Heart right ventricle (tissue), 16 donors: ENCODE measurements around the gene PPM1B. TPM values are rescaled to one million over a fixed set of nuclear protein-coding genes. Genes with fewer than 3 reads are reported as not detected.

Source experiments
- ATAC-seq, 8 donors: fragments of 200-7000 bp; cut with Tn5 transposase; one replicate each; pipeline ENCODE4 v1.9.1; 2020; ENCODE audit warnings: mild to moderate bottlenecking in 8 of 8, moderate library complexity in 8 of 8, moderate number of reproducible peaks in 1 of 8
- DNase-seq, 2 donors: peaks; one replicate each; pipeline ENCODE4 v3.0.0-alpha.2; 2020
- H3K27ac ChIP-seq, 10 donors: fragments of 200-600 bp; sonication (generic) in 2 of 10; one replicate each; pipeline versions ENCODE4 v1.5.0 to v1.8.0; 2020 to 2022; ENCODE audit warnings: mild to moderate bottlenecking in 3 of 10
- H3K27me3 ChIP-seq, 7 donors: fragments of 200-600 bp; one replicate each; pipeline ENCODE4 v1.8.0; 2021 to 2022; ENCODE audit warnings: mild to moderate bottlenecking in 2 of 7
- H3K36me3 ChIP-seq, 9 donors: fragments of 200-600 bp; sonication (generic) in 1 of 9; one replicate each; pipeline versions ENCODE4 v1.5.0 to v1.8.0; 2020 to 2022; ENCODE audit warnings: mild to moderate bottlenecking in 2 of 9
- H3K4me1 ChIP-seq, 9 donors: fragments of 200-600 bp; sonication (generic) in 1 of 9; one replicate each; pipeline versions ENCODE4 v1.5.0 to v1.8.0; 2020 to 2022; ENCODE audit warnings: mild to moderate bottlenecking in 4 of 9
- H3K4me3 ChIP-seq, 10 donors: fragments of 200-600 bp; sonication (generic) in 2 of 10; one replicate each; pipeline versions ENCODE4 v1.5.0 to v1.8.0; 2020 to 2022; ENCODE audit warnings: mild to moderate bottlenecking in 7 of 10, moderate library complexity in 2 of 10
- H3K9me3 ChIP-seq, 11 donors: fragments of 200-600 bp in 10 of 11; sonication (generic) in 2 of 11; one replicate each; pipeline versions ENCODE4 v1.5.0 to v1.8.0; 2013 to 2022; ENCODE audit warnings: mild to moderate bottlenecking in 2 of 11, control low read depth in 1 of 11, moderate library complexity in 1 of 11
- WGBS, 2 donors: extraction: QIAGEN DNeasy Blood & Tissue Kit; methylation state at CpG; one replicate each; pipeline ENCODE4 v1.1.7; 2013; ENCODE audit warnings: inconsistent platforms in 1 of 2; 5-methylcytosine and 5-hydroxymethylcytosine counted together
- intact Hi-C, 10 donors: fragments of 100-400 bp; cut with DNase I; formaldehyde crosslinking; loops; one replicate each; pipeline versions ENCODE4 v1.11.1 to v1.14.2; 2022
- polyA plus RNA-seq, 2 donors: library from polyadenylated mRNA; stranded (reverse); fragments of 200-250 nt; gene quantifications; one replicate each; pipeline ENCODE4 v1.2.3, GENCODE V29; 2013
- total RNA-seq, 10 donors: library from RNA; stranded (reverse); fragmentation: NEBNext Ultra II Directional in 3 of 10; extraction: Animal tissue kit (Norgen Biotek cat#: 25700) in 3 of 10; gene quantifications; one replicate each; pipeline versions ENCODE4 v1.2.1 to v1.2.4, GENCODE V29; 2021 to 2023
- TF ChIP-seq, protein P1 (sequence below), 9 donors: fragments of 200-600 bp; sonication (generic) in 2 of 9; IDR thresholded peaks; one replicate each; pipeline versions ENCODE4 v1.5.0 to v1.8.0; 2021 to 2022; ENCODE audit warnings: antibody characterized with exemption in 9 of 9, mild to moderate bottlenecking in 5 of 9, moderate library complexity in 1 of 9
- donor health status: Arrhythmogenic right ventricular cardiomyopathy.
- donor health status: ischemic (EF 13 %, LVEDD 7.1; RV severe dilation, severe dysfunction).
- donor health status: healthy with polysubstance abuse.
- donor health status: DM: no; HTN: yes; CAD: no.
- donor health status: DM: no; HTN: no; CAD: no.
- donor health status: ischemic (EF 25% LVEDD 6.9; RV normal size, moderate dysfunction).
- donor health status: ischemic (EF 25% LVEDD 5.7; RV mildly dilated, moderate dysfunction).
- donor health status: healthy.
- donor health status: DM: yes; HTN: yes; CAD: no.
- donor health status: Ischemic cardiomyopathy.
- donor health status: ischemic (EF 35%, LVEDD 5.7; RV mildly dilated, moderate dysfunction).
- donor health status: nonischemic (EF 11% LVEDD 7.7; RV severe dilation, severe dysfunction).
- donor health status: DM: yes; HTN: yes; CAD: no.
- donor health status: PGD.
- donor health status: ischemic (EF 29% LVEDD 5.4; RV normal size, mild dysfunction).
- donor health status: nonischemic (EF 23%, LVEDD 6.1; RV moderate dilation, normal function).

The PPM1B gene
- total and polyA plus RNA-seq, 12 donors: 20.7 to 69.5 (median 55.2) TPM

DNA sequence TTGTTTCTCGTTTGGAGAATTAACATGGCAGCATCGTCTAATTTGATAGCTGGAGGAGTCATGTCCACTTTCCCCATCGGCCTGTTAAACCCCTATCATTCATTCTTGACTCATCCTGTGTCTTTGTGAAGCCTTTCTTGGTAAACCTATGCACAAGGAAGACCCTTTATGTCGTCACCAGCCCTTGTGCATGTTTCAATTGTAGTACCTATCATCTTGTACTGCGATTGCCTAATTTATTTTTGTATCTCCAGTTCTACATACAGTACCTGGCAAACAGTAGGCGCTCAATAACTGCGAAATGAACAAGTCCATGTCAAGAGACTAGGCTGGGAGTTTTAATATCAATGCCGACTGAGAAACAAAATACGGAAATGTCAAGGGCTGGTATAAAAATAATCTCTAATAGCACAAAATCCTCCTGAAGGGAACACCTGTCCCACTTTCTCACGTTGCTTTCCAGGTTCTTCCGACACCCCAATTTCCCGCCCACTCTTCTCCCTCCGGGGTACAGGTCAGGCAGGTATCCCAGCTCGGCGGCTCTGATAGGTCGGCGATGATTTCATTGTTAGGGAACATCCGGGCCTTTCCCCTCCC, 1.3 kb upstream of the PPM1B start:
- ATAC-seq: no peak
- H3K36me3 ChIP-seq: no peaks in the 10 kb centered on the region
- peaks cover 0 to 9% (median 0%) of the 10 kb centered on the region in 7 donors for H3K27me3 ChIP-seq
- H3K27ac ChIP-seq: peak overlapping the region; percentile 87 to 99 (median 96)
- intact Hi-C loops: loop anchor here in 9 of 10 donors (5.0 to 10.0 kb wide), 7 partner anchors 40 to 197 kb away; partner anchors contain the start of genes CAMKMT (in 4 of the 9), PREPL (in 4 of the 9) and LRPPRC (in 2 of the 9)
- 30% methylated on average over 18 of the region's 18 CpGs for WGBS, 2 donors
- TF ChIP-seq, protein P1, sequence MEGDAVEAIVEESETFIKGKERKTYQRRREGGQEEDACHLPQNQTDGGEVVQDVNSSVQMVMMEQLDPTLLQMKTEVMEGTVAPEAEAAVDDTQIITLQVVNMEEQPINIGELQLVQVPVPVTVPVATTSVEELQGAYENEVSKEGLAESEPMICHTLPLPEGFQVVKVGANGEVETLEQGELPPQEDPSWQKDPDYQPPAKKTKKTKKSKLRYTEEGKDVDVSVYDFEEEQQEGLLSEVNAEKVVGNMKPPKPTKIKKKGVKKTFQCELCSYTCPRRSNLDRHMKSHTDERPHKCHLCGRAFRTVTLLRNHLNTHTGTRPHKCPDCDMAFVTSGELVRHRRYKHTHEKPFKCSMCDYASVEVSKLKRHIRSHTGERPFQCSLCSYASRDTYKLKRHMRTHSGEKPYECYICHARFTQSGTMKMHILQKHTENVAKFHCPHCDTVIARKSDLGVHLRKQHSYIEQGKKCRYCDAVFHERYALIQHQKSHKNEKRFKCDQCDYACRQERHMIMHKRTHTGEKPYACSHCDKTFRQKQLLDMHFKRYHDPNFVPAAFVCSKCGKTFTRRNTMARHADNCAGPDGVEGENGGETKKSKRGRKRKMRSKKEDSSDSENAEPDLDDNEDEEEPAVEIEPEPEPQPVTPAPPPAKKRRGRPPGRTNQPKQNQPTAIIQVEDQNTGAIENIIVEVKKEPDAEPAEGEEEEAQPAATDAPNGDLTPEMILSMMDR (IDR thresholded peaks at IDR 0.05): no peak
- peak overlapping the region; percentile 22 to 72 (median 57) for H3K4me3 ChIP-seq
- peaks cover 0 to 10% (median 0%) of the 10 kb centered on the region in 11 donors for H3K9me3 ChIP-seq
- no peak for DNase-seq
- H3K4me1 ChIP-seq: peaks cover 0 to 34% (median 27%) of the 10 kb centered on the region in 9 donors

DNA sequence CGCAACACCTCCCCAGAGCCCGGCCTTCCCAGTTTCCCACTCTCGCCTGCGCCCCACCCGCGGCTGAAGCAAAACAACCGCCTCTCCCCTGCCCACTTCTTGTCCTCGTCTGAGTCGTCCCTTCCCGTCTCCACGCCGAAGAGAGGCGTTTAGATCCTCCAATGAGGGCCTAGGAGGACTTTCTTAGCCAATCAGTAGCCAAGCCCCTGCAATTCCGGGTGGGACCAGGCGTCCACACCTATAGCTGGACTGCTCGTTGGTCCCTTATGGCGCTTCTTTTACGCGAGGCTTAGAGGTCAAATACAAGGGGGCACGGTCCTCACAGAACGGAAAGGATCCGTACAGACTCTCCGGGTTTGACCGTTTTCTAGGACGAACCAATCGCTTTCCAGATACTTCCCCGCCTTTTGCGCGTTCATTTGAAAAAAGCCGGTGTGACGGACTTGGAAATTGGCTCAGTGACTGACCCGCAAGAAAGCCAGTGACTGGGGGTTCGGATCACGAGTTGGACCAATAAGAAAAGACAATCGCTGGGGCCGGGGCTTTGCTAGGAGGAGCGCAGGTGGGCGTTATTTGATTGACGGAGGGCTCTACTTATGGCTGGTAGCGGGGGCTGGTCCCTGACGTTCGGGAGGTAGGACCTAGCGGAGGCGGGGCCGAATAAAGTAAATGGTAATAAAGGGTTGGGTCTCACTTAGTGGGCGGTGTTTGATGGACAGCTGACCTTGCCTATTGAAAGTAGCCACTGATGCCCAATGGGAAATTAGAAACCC, 581 bp upstream of the PPM1B start:
- DNase-seq (peak; percentile 94 to 100), ATAC-seq (peak; percentile 89 to 97 (median 94))
- H3K4me3 ChIP-seq: peak overlapping the region; percentile 22 to 72 (median 57)
- H3K27ac ChIP-seq: peak overlapping the region; percentile 87 to 99 (median 96)
- no peaks in the 10 kb centered on the region for H3K36me3 ChIP-seq
- intact Hi-C loops: loop anchor here in 9 of 10 donors (2.0 to 10.0 kb wide), 9 partner anchors 41 to 197 kb away; partner anchors contain the start of genes CAMKMT (in 5 of the 9), PREPL (in 5 of the 9) and LRPPRC (in 2 of the 9)
- H3K27me3 ChIP-seq: peaks cover 0 to 9% (median 0%) of the 10 kb centered on the region in 7 donors
- TF ChIP-seq, protein P1 (IDR thresholded peaks at IDR 0.05): no peak
- H3K9me3 ChIP-seq: peaks cover 0 to 10% (median 0%) of the 10 kb centered on the region in 11 donors
- H3K4me1 ChIP-seq: peaks cover 0 to 41% (median 32%) of the 10 kb centered on the region in 9 donors
- WGBS, 2 donors: 0% methylated on average over 46 of the region's 46 CpGs

DNA sequence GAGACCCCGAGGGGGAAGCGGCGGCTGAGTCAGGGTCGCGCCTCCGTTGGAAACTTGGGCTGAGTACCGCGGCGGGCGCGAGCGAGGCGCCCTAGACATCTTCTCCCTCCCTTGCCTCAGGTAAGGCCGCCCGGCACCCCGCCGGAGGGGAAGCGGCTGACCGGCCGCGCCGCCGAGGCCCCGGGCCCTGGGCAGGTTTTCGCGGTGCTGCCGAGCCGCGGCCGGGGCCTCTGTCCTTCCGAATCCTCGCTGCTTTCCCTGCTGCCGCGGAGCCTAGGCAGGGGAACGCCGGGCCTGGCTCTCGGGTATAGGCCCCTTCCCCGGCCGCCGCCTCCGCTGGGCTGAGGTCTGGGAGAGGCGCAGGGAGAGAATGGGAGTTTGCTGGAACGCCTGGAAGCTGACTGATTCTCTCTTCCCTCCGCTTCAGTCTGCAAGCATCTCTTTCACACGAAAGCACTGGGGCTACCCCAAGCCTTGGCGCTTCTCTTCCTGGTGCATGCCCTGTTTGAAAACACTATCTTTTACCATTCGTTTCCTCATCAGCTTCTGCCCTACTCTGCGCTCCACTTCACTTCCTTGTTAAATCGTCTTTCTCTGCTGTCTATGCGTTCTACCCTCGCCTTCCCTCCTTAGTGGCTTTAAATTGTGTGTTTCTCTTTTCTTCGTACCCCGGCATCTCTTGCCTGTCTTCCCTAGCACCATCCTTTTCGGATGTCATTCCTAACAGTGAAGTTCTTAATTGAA, 652 bp downstream of the PPM1B start:
- Histone ChIP-seq H3K4me3 (peak overlapping the region; percentile 77 to 95 (median 86)), H3K27ac (peak overlapping the region; percentile 68 to 95 (median 93)), H3K9me3 (peaks cover 0 to 9% (median 0%) of the 10 kb centered on the region in 11 donors), H3K36me3 (no peaks in the 10 kb centered on the region), H3K27me3 (peaks cover 0 to 9% (median 0%) of the 10 kb centered on the region in 7 donors), H3K4me1 (peaks cover 0 to 49% (median 33%) of the 10 kb centered on the region in 9 donors)
- TF ChIP-seq, protein P1 (IDR thresholded peaks at IDR 0.05): no peak
- WGBS, 2 donors: 0% methylated on average over 54 of the region's 54 CpGs
- intact Hi-C loops: loop anchor here in 9 of 10 donors (2.0 to 10.0 kb wide), 9 partner anchors 42 to 195 kb away; partner anchors contain the start of genes CAMKMT (in 5 of the 9), PREPL (in 5 of the 9) and LRPPRC (in 2 of the 9)
- peak in 1 of 2 donors; percentile 17 for DNase-seq
- ATAC-seq: peak in 3 of 8 donors; percentile 0 to 10 (median 1)
